HEK293 (cell line): ENCODE data around the gene ARID5A.
A peak's percentile ranks its signal among the peaks of the same experiment; 100 is the strongest.

ENCODE experiments used
- BCL11B ChIP-seq: fragments of 450-650 bp; formaldehyde crosslinking; IDR thresholded peaks from 2 replicates; pipeline ENCODE4 v1.5.1; 2016; ENCODE audit warnings: low read depth, missing biosample characterization, missing genetic modification characterization
- ELK4 ChIP-seq: IDR thresholded peaks from 2 replicates; pipeline ENCODE4 v1.6.1; 2011; ENCODE audit warnings: mild to moderate bottlenecking, low read depth, low read length, borderline replicate concordance
- GLIS2 ChIP-seq: fragments of 450-650 bp; formaldehyde crosslinking; IDR thresholded peaks from 2 replicates; pipeline ENCODE4 v1.5.1; 2016; ENCODE audit warnings: missing biosample characterization, missing genetic modification characterization
- HOXC10 ChIP-seq: sonication (generic); formaldehyde crosslinking; IDR thresholded peaks from 2 replicates; pipeline ENCODE4 v1.8.1; 2023; ENCODE audit warnings: mild to moderate bottlenecking, missing genetic modification reagents
- KLF1 ChIP-seq: fragments of 450-650 bp; formaldehyde crosslinking; IDR thresholded peaks from 2 replicates; pipeline ENCODE4 v1.5.1; 2016; ENCODE audit warnings: missing biosample characterization, missing genetic modification characterization
- PRDM1 ChIP-seq: fragments of 450-650 bp; formaldehyde crosslinking; IDR thresholded peaks from 2 replicates; pipeline ENCODE4; 2016; ENCODE audit warnings: missing biosample characterization, missing genetic modification characterization
- SCRT1 ChIP-seq: fragments of 450-650 bp; formaldehyde crosslinking; IDR thresholded peaks from 2 replicates; pipeline ENCODE4 v1.5.1; 2016; ENCODE audit warnings: missing biosample characterization, missing genetic modification characterization, borderline replicate concordance
- SCRT2 ChIP-seq: fragments of 450-650 bp; formaldehyde crosslinking; IDR thresholded peaks from 2 replicates; pipeline ENCODE4 v1.5.1; 2016; ENCODE audit warnings: missing biosample characterization, missing genetic modification characterization
- SP3 ChIP-seq: fragments of 450-650 bp; formaldehyde crosslinking; IDR thresholded peaks from 2 replicates; pipeline ENCODE4 v1.5.1; 2016; ENCODE audit warnings: missing biosample characterization, missing genetic modification characterization
- ZBTB17 ChIP-seq: fragments of 450-650 bp; formaldehyde crosslinking; IDR thresholded peaks from 2 replicates; pipeline ENCODE4 v1.5.1; 2016; ENCODE audit warnings: missing biosample characterization, missing genetic modification characterization
- ZBTB48 ChIP-seq: fragments of 450-650 bp; formaldehyde crosslinking; IDR thresholded peaks from 2 replicates; pipeline ENCODE4 v1.5.1; 2016; ENCODE audit warnings: missing biosample characterization, missing genetic modification characterization
- ZBTB8A ChIP-seq: fragments of 450-650 bp; formaldehyde crosslinking; IDR thresholded peaks from 2 replicates; pipeline ENCODE4 v1.5.1; 2016; ENCODE audit warnings: missing biosample characterization, missing genetic modification characterization
- ZEB2 ChIP-seq: fragments of 450-650 bp; formaldehyde crosslinking; IDR thresholded peaks from 2 replicates; pipeline ENCODE4 v1.5.1; 2016; ENCODE audit warnings: missing biosample characterization, missing genetic modification characterization
- ZFP3 ChIP-seq: fragments of 450-650 bp; formaldehyde crosslinking; IDR thresholded peaks from 2 replicates; pipeline ENCODE4 v1.5.1; 2016; ENCODE audit warnings: low read depth, missing biosample characterization, missing genetic modification characterization
- ZIC2 ChIP-seq: fragments of 450-650 bp; formaldehyde crosslinking; IDR thresholded peaks from 2 replicates; pipeline ENCODE4 v1.5.1; 2016; ENCODE audit warnings: missing biosample characterization, missing genetic modification characterization
- ZNF202 ChIP-seq: fragments of 450-650 bp; formaldehyde crosslinking; IDR thresholded peaks from 2 replicates; pipeline ENCODE4 v1.5.1; 2016; ENCODE audit warnings: missing biosample characterization, missing genetic modification characterization, borderline replicate concordance
- ZNF223 ChIP-seq: fragments of 450-650 bp; formaldehyde crosslinking; IDR thresholded peaks from 2 replicates; pipeline ENCODE4 v1.5.1; 2016; ENCODE audit warnings: missing biosample characterization, missing genetic modification characterization
- ZNF248 ChIP-seq: fragments of 450-650 bp; formaldehyde crosslinking; IDR thresholded peaks from 2 replicates; pipeline ENCODE4 v1.5.1; 2017; ENCODE audit warnings: missing biosample characterization, missing genetic modification characterization
- ZNF391 ChIP-seq: fragments of 450-650 bp; formaldehyde crosslinking; IDR thresholded peaks from 2 replicates; pipeline ENCODE4 v1.5.1; 2016; ENCODE audit warnings: low read depth, missing biosample characterization, missing genetic modification characterization, borderline replicate concordance
- ZNF433 ChIP-seq: fragments of 450-650 bp; formaldehyde crosslinking; IDR thresholded peaks from 2 replicates; pipeline ENCODE4 v1.5.1; 2016; ENCODE audit warnings: missing biosample characterization, missing genetic modification characterization, low read depth
- ZNF600 ChIP-seq: fragments of 450-650 bp; formaldehyde crosslinking; IDR thresholded peaks from 2 replicates; pipeline ENCODE4 v1.5.1; 2016; ENCODE audit warnings: missing biosample characterization, missing genetic modification characterization
- ZNF626 ChIP-seq: fragments of 450-650 bp; sonication (Bioruptor Pico); formaldehyde crosslinking; IDR thresholded peaks from 2 replicates; pipeline ENCODE4 v1.5.1; 2018; ENCODE audit warnings: missing biosample characterization, missing genetic modification characterization, inconsistent platforms
- ZNF658 ChIP-seq: fragments of 450-650 bp; formaldehyde crosslinking; IDR thresholded peaks from 2 replicates; pipeline ENCODE4; 2016; ENCODE audit warnings: missing biosample characterization, missing genetic modification characterization
- ZNF664 ChIP-seq: fragments of 450-650 bp; formaldehyde crosslinking; IDR thresholded peaks from 2 replicates; pipeline ENCODE4 v1.5.1; 2016; ENCODE audit warnings: missing biosample characterization, missing genetic modification characterization
- ZNF692 ChIP-seq: fragments of 450-650 bp; formaldehyde crosslinking; IDR thresholded peaks from 2 replicates; pipeline ENCODE4 v1.5.1; 2016; ENCODE audit warnings: missing biosample characterization, missing genetic modification characterization
- ZNF791 ChIP-seq: fragments of 450-650 bp; formaldehyde crosslinking; IDR thresholded peaks from 2 replicates; pipeline ENCODE4 v1.5.1; 2016; ENCODE audit warnings: missing biosample characterization, missing genetic modification characterization
- ZNF792 ChIP-seq: fragments of 450-650 bp; formaldehyde crosslinking; IDR thresholded peaks from 2 replicates; pipeline ENCODE4 v1.5.1; 2016; ENCODE audit warnings: missing biosample characterization, missing genetic modification characterization
- ZSCAN5A ChIP-seq: fragments of 450-650 bp; formaldehyde crosslinking; IDR thresholded peaks from 2 replicates; pipeline ENCODE4 v1.5.1; 2016; ENCODE audit warnings: missing biosample characterization, missing genetic modification characterization
- TF ChIP-seq, protein P1 (sequence below): fragments of 450-650 bp; formaldehyde crosslinking; IDR thresholded peaks from 2 replicates; pipeline ENCODE4 v1.5.1; 2016; ENCODE audit warnings: missing biosample characterization, missing genetic modification characterization
- TF ChIP-seq, protein P2 (sequence below): fragments of 450-650 bp; formaldehyde crosslinking; IDR thresholded peaks from 2 replicates; pipeline ENCODE4 v1.5.1; 2016; ENCODE audit warnings: missing biosample characterization, missing genetic modification characterization
- TF ChIP-seq, protein P3 (sequence below): fragments of 450-650 bp; formaldehyde crosslinking; IDR thresholded peaks from 2 replicates; pipeline ENCODE4 v1.5.1; 2016; ENCODE audit warnings: missing biosample characterization, missing genetic modification characterization

ARID5A gene

GRCh38 chr2:96509114-96509846, 27.3 kb upstream of the ARID5A start (continued):
- no peak for TF ChIP-seq ELK4
- no peak for TF ChIP-seq ZFP3 (tag by site-specific recombination)
- TF ChIP-seq, protein P1, sequence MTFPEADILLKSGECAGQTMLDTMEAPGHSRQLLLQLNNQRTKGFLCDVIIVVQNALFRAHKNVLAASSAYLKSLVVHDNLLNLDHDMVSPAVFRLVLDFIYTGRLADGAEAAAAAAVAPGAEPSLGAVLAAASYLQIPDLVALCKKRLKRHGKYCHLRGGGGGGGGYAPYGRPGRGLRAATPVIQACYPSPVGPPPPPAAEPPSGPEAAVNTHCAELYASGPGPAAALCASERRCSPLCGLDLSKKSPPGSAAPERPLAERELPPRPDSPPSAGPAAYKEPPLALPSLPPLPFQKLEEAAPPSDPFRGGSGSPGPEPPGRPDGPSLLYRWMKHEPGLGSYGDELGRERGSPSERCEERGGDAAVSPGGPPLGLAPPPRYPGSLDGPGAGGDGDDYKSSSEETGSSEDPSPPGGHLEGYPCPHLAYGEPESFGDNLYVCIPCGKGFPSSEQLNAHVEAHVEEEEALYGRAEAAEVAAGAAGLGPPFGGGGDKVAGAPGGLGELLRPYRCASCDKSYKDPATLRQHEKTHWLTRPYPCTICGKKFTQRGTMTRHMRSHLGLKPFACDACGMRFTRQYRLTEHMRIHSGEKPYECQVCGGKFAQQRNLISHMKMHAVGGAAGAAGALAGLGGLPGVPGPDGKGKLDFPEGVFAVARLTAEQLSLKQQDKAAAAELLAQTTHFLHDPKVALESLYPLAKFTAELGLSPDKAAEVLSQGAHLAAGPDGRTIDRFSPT: no peak
- no peak for TF ChIP-seq ZNF433 (tag by site-specific recombination)
- no peak for TF ChIP-seq ZNF692 (tag by site-specific recombination)
- TF ChIP-seq ZNF792 (tag by site-specific recombination): no peak
- no peak for TF ChIP-seq ZNF626 (tag by site-specific recombination)
- no peak for TF ChIP-seq KLF1
- peak; percentile 58; the same call in 1 of the 2 replicates for TF ChIP-seq ZBTB8A (tag by site-specific recombination)
- TF ChIP-seq ZNF248 (tag by site-specific recombination): no peak
- no peak for TF ChIP-seq ZSCAN5A
- TF ChIP-seq ZNF223 (tag by site-specific recombination): no peak
- TF ChIP-seq ZNF791 (tag by site-specific recombination): no peak
- peak; percentile 87 for TF ChIP-seq ZBTB48 (tag by site-specific recombination)
- TF ChIP-seq, protein P2, sequence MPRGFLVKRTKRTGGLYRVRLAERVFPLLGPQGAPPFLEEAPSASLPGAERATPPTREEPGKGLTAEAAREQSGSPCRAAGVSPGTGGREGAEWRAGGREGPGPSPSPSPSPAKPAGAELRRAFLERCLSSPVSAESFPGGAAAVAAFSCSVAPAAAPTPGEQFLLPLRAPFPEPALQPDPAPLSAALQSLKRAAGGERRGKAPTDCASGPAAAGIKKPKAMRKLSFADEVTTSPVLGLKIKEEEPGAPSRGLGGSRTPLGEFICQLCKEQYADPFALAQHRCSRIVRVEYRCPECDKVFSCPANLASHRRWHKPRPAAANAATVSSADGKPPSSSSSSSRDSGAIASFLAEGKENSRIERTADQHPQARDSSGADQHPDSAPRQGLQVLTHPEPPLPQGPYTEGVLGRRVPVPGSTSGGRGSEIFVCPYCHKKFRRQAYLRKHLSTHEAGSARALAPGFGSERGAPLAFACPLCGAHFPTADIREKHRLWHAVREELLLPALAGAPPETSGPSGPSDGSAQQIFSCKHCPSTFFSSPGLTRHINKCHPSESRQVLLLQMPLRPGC (tag by site-specific recombination): no peak
- TF ChIP-seq, protein P3, sequence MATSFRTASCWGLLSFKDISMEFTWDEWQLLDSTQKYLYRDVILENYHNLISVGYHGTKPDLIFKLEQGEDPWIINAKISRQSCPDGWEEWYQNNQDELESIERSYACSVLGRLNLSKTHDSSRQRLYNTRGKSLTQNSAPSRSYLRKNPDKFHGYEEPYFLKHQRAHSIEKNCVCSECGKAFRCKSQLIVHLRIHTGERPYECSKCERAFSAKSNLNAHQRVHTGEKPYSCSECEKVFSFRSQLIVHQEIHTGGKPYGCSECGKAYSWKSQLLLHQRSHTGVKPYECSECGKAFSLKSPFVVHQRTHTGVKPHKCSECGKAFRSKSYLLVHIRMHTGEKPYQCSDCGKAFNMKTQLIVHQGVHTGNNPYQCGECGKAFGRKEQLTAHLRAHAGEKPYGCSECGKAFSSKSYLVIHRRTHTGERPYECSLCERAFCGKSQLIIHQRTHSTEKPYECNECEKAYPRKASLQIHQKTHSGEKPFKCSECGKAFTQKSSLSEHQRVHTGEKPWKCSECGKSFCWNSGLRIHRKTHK (tag by site-specific recombination): no peak
- no peak for TF ChIP-seq ZNF664 (tag by site-specific recombination)
- TF ChIP-seq ZNF658: no peak
- TF ChIP-seq HOXC10 (CRISPR knock-in tag): no peak
- TF ChIP-seq ZNF600 (tag by site-specific recombination): peak; percentile 98
- no peak for TF ChIP-seq BCL11B (tag by site-specific recombination)
- TF ChIP-seq SCRT1 (tag by site-specific recombination): no peak
- TF ChIP-seq ZNF391 (tag by site-specific recombination): no peak
- TF ChIP-seq ZBTB17: peak; percentile 43
- TF ChIP-seq ZEB2 (tag by site-specific recombination): 0 out of 2 replicates have a peak, but pooled peaks have one; percentile 18
- no peak for TF ChIP-seq PRDM1 (tag by site-specific recombination)
- peak; percentile 17; the same call in 1 of the 2 replicates for TF ChIP-seq SP3
- TF ChIP-seq SCRT2 (tag by site-specific recombination): peak; percentile 44; the same call in 1 of the 2 replicates
- TF ChIP-seq GLIS2: no peak
- TF ChIP-seq ZIC2 (tag by site-specific recombination): no peak
- no peak for TF ChIP-seq ZNF202 (tag by site-specific recombination)
